Neural progenitor cell (in vitro differentiated cells): ENCODE results near the gene UNC5B. TPM values are rescaled to one million over a fixed set of nuclear protein-coding genes. Genes with fewer than 3 reads are reported as not detected.
A peak's percentile ranks its signal among the peaks of the same experiment; 100 is the strongest.

ENCODE experiments used
- DNase-seq: peaks from one replicate; pipeline ENCODE4 v3.0.0-alpha.2; 2016; ENCODE audit warnings: low spot score
- H2AFZ ChIP-seq: fragments of 200-600 bp; sonication (generic); replicated peaks from 2 replicates; pipeline ENCODE4 v1.6.1; 2016; ENCODE audit warnings: antibody characterized with exemption
- H3F3A ChIP-seq: fragments of 200-600 bp; sonication (generic); 2 replicates; pipeline ENCODE4 v1.6.1; 2016; ENCODE audit warnings: antibody characterized with exemption, low read depth
- H3K27ac ChIP-seq: fragments of 200-600 bp; sonication (generic); 2 replicates; pipeline ENCODE4 v1.5.1; 2016; ENCODE audit warnings: mild to moderate bottlenecking
- H3K27me3 ChIP-seq: fragments of 200-600 bp; sonication (generic); 2 replicates; pipeline ENCODE4 v1.6.1; 2016; ENCODE audit warnings: mild to moderate bottlenecking, moderate library complexity
- H3K36me3 ChIP-seq: fragments of 200-600 bp; sonication (generic); 2 replicates; pipeline ENCODE4 v1.5.1; 2016
- H3K4me1 ChIP-seq: fragments of 200-600 bp; sonication (generic); 2 replicates; pipeline ENCODE4 v1.6.1; 2016; ENCODE audit warnings: mixed run types
- H3K4me2 ChIP-seq: fragments of 200-600 bp; sonication (generic); 2 replicates; pipeline ENCODE4 v1.6.1; 2016
- H3K4me3 ChIP-seq: fragments of 200-600 bp; sonication (generic); 2 replicates; pipeline ENCODE4 v1.5.1; 2016
- H3K79me2 ChIP-seq: fragments of 200-600 bp; sonication (generic); 2 replicates; pipeline ENCODE4 v1.6.1; 2016; ENCODE audit warnings: low read depth
- H3K9ac ChIP-seq: fragments of 200-600 bp; sonication (generic); 2 replicates; pipeline ENCODE4 v1.6.1; 2016
- H3K9me3 ChIP-seq: fragments of 200-600 bp; sonication (generic); 2 replicates; pipeline ENCODE4 v1.5.1; 2016; ENCODE audit warnings: low read depth
- H4K20me1 ChIP-seq: fragments of 200-600 bp; sonication (generic); 2 replicates; pipeline ENCODE4 v1.6.1; 2016; ENCODE audit warnings: low read depth
- H3K27ac Mint-ChIP-seq: 3 replicates; pipeline ENCODE4 v1.8.0; 2021; ENCODE audit warnings: mixed read lengths
- H3K27me3 Mint-ChIP-seq: 2 replicates; pipeline ENCODE4 v1.8.0; 2022; ENCODE audit warnings: low read depth, mild to moderate bottlenecking, inconsistent platforms, moderate library complexity, mixed read lengths; ENCODE audit not compliant: insufficient read depth
- H3K36me3 Mint-ChIP-seq: 3 replicates; pipeline ENCODE4 v1.8.0; 2021; ENCODE audit warnings: mixed read lengths
- H3K4me1 Mint-ChIP-seq: 3 replicates; pipeline ENCODE4 v1.8.0; 2021; ENCODE audit warnings: mixed read lengths
- H3K4me3 Mint-ChIP-seq: 3 replicates; pipeline ENCODE4 v1.8.0; 2021; ENCODE audit warnings: mild to moderate bottlenecking, moderate library complexity, mixed read lengths
- H3K9me3 Mint-ChIP-seq: 3 replicates; pipeline ENCODE4 v1.8.0; 2020; ENCODE audit warnings: mixed read lengths
- EZH2 ChIP-seq: fragments of 200-600 bp; sonication (generic); IDR thresholded peaks from 2 replicates; pipeline ENCODE4 v1.6.1; 2017; ENCODE audit warnings: antibody characterized with exemption, mild to moderate bottlenecking, moderate library complexity
- EZH2phosphoT487 ChIP-seq: fragments of 200-600 bp; sonication (generic); IDR thresholded peaks from 2 replicates; pipeline ENCODE4 v1.6.1; 2017; ENCODE audit warnings: antibody characterized with exemption
- total RNA-seq: library from RNA; depleted of rRNA; stranded (reverse); fragments of >200 nt; gene quantifications from 2 replicates; pipeline ENCODE4 v1.2.3, GENCODE V29; 2015; ENCODE audit warnings: low replicate concordance
- TF ChIP-seq, protein P1 (sequence below): fragments of 200-600 bp; sonication (generic); IDR thresholded peaks from 2 replicates; pipeline ENCODE4 v1.5.1; 2017; ENCODE audit warnings: antibody characterized with exemption, mild to moderate bottlenecking

Gene UNC5B
- total RNA-seq, 1 donor from 2014 or later: 3.3 TPM

DNA sequence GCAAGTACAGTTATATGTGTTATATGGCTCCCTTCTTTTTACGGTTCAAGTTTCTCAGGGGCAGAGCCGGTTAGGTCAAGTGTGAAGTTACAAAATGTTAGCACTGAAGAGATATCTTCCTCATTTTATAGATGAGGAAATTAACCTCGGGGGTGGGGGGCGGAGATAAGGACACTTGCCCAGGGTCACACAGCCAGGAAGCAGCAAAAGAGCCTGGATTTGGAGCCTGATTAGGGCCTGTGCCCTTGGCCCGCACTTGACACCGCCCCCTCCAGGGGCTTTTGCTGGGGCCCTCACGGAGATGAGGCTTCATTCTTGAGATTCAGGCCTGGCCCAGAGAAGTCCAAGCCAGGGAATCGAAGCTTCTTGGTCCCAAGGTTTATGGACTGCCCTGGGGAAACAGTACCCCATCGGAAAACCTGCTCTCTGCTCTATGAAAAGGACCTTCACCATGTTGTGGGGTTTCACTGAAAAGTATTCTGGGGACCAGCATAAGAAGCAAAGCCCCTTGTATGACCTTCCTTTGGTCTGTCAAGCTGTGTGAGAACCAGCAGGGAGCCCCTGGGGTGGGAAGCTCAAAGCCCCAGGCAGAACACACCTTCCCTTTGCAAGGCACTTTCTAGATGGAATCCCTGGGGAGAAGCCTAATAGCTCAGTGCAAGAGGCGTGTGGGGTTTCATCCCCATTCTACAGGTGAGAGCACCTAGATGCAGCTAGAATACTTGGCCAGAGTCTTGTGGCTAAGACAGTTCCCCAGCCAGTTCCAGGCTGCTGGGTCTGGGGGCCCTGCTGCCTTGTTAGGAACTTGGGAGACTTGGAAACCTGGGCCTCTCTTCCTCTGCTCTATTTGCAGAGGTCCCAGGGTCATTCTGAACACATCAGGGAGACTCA is 21.9 kb downstream of the UNC5B start:
- Histone ChIP-seq H3K4me3 (no peak overlapping the region), H3F3A (no peaks in the 10 kb centered on the region), H3K36me3 (no peaks in the 10 kb centered on the region), H4K20me1 (no peaks in the 10 kb centered on the region), H2AFZ (no peak overlapping the region), H3K4me2 (no peak overlapping the region), H3K9ac (no peak overlapping the region), H3K27ac (no peak overlapping the region), H3K27me3 (no peaks in the 10 kb centered on the region), H3K4me1 (peaks cover 26% of the 10 kb centered on the region), H3K9me3 (no peaks in the 10 kb centered on the region), H3K79me2 (no peaks in the 10 kb centered on the region)
- H3K36me3 Mint-ChIP-seq: no peaks in the 10 kb centered on the region
- TF ChIP-seq EZH2phosphoT487 (no peak), EZH2 (no peak)
- TF ChIP-seq, protein P1, sequence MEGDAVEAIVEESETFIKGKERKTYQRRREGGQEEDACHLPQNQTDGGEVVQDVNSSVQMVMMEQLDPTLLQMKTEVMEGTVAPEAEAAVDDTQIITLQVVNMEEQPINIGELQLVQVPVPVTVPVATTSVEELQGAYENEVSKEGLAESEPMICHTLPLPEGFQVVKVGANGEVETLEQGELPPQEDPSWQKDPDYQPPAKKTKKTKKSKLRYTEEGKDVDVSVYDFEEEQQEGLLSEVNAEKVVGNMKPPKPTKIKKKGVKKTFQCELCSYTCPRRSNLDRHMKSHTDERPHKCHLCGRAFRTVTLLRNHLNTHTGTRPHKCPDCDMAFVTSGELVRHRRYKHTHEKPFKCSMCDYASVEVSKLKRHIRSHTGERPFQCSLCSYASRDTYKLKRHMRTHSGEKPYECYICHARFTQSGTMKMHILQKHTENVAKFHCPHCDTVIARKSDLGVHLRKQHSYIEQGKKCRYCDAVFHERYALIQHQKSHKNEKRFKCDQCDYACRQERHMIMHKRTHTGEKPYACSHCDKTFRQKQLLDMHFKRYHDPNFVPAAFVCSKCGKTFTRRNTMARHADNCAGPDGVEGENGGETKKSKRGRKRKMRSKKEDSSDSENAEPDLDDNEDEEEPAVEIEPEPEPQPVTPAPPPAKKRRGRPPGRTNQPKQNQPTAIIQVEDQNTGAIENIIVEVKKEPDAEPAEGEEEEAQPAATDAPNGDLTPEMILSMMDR: no peak
- peaks cover 47% of the 10 kb centered on the region for H3K4me1 Mint-ChIP-seq
- H3K27ac Mint-ChIP-seq: no peak overlapping the region
- no peak for DNase-seq
- H3K9me3 Mint-ChIP-seq: no peaks in the 10 kb centered on the region
- H3K4me3 Mint-ChIP-seq: no peak overlapping the region
- H3K27me3 Mint-ChIP-seq: peaks cover 4% of the 10 kb centered on the region

DNA sequence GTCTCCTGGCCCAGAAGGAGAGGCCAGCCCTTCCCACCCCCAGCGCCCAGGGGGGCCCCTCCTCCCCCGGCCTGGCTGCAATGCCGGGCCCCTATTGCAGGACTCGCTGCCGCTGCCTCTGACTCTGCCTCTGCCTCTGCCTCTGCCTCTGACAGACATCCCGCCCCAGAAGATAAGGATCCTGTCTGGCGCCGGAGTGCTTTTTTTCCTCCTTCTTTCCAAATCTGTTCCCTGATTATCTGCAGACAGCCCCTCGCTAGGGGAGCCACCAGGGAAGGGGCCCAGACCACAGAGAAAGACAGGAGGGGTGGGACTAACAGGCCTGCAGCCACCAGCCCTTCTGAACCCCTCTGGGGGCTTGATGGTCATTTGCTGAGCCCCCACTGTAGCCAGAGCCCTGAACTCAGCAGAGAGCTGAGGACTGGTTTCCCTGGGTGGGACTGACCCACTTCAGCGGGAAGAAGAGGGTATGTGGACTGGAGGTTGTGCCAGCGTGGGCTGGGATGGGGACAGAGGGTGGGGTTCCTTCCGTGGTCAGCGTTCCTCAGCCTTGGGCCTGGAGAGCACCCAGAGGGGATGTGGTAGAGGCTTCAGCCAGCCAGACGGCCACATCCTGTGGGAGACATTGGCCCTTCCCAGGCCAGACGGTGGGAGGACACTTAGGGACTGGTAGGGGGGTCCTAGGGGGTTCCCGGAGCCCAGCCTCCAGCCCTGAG is 22.8 kb downstream of the UNC5B start:
- TF ChIP-seq EZH2 (no peak), EZH2phosphoT487 (no peak)
- TF ChIP-seq, protein P1: no peak
- Histone ChIP-seq H3F3A (no peaks in the 10 kb centered on the region), H3K9me3 (no peaks in the 10 kb centered on the region), H3K9ac (no peak overlapping the region), H4K20me1 (no peaks in the 10 kb centered on the region), H3K36me3 (no peaks in the 10 kb centered on the region), H2AFZ (no peak overlapping the region), H3K4me1 (peaks cover 26% of the 10 kb centered on the region), H3K4me2 (no peak overlapping the region), H3K4me3 (no peak overlapping the region), H3K27ac (no peak overlapping the region), H3K27me3 (no peaks in the 10 kb centered on the region), H3K79me2 (no peaks in the 10 kb centered on the region)
- no peaks in the 10 kb centered on the region for H3K36me3 Mint-ChIP-seq
- peaks cover 4% of the 10 kb centered on the region for H3K27me3 Mint-ChIP-seq
- peak; percentile 18 for DNase-seq
- peaks cover 44% of the 10 kb centered on the region for H3K4me1 Mint-ChIP-seq
- no peak overlapping the region for H3K27ac Mint-ChIP-seq
- no peaks in the 10 kb centered on the region for H3K9me3 Mint-ChIP-seq
- no peak overlapping the region for H3K4me3 Mint-ChIP-seq

DNA sequence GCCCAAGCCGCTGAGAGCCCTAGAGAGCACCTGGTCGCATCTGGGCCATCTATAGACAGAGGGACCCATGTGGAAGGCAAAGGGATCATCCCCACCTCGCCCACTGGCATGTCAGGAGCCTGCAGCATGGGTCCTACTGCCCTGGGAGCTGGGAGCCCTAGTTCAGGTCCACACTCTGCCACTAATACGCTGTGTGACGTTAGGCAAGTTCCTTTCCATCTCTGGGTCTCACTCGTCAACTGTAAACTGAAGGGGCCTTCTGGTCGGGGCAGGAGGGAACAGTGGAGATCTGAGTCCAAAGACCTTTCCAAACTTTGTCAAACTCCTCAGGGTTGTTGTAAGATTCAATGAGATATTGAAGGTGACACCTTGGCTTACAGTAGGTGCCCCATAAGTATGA is 23.4 kb downstream of the UNC5B start:
- Histone ChIP-seq H3K27ac (no peak overlapping the region), H3K79me2 (no peaks in the 10 kb centered on the region), H2AFZ (no peak overlapping the region), H3K36me3 (no peaks in the 10 kb centered on the region), H3K4me2 (no peak overlapping the region), H3K9ac (no peak overlapping the region), H4K20me1 (no peaks in the 10 kb centered on the region), H3K27me3 (no peaks in the 10 kb centered on the region), H3K4me3 (no peak overlapping the region), H3F3A (no peaks in the 10 kb centered on the region), H3K4me1 (peaks cover 26% of the 10 kb centered on the region), H3K9me3 (no peaks in the 10 kb centered on the region)
- TF ChIP-seq, protein P1: no peak
- Mint-ChIP-seq H3K4me1 (peaks cover 49% of the 10 kb centered on the region), H3K4me3 (no peak overlapping the region), H3K27ac (no peak overlapping the region), H3K9me3 (no peaks in the 10 kb centered on the region), H3K36me3 (no peaks in the 10 kb centered on the region), H3K27me3 (peaks cover 4% of the 10 kb centered on the region)
- DNase-seq: no peak
